K562 (cell line): Measurements from ENCODE around the gene FAM187B. TPM values are rescaled to one million over a fixed set of nuclear protein-coding genes. Genes with fewer than 3 reads are reported as not detected.
A peak's percentile ranks its signal among the peaks of the same experiment; 100 is the strongest.

ENCODE experiments used
- BDP1 ChIP-seq: IDR thresholded peaks from 3 replicates; pipeline ENCODE4 v1.6.1; 2011; ENCODE audit not compliant: insufficient read length, insufficient read depth
- CEBPZ ChIP-seq: fragments of 150-350 bp; IDR thresholded peaks from 2 replicates; pipeline ENCODE4 v1.6.1; 2014; ENCODE audit warnings: low read depth, mild to moderate bottlenecking, low read length, borderline replicate concordance
- FOXP1 ChIP-seq: sonication (generic); formaldehyde crosslinking; IDR thresholded peaks from 2 replicates; pipeline ENCODE4 v1.8.0; 2022; ENCODE audit warnings: mild to moderate bottlenecking, missing genetic modification reagents
- HDAC2 ChIP-seq: fragments of 450-650 bp; IDR thresholded peaks from 2 replicates; pipeline ENCODE4 v1.6.1; 2016; ENCODE audit warnings: mild to moderate bottlenecking
- HEY1 ChIP-seq: fragments of 250-450 bp; sonication (Bioruptor Pico); IDR thresholded peaks from 2 replicates; pipeline ENCODE4 v1.5.0; 2020; ENCODE audit warnings: mild to moderate bottlenecking, moderate library complexity, borderline replicate concordance
- HLTF ChIP-seq: fragments of 450-650 bp; IDR thresholded peaks from 2 replicates; pipeline ENCODE4 v1.6.1; 2016
- NFIX ChIP-seq: fragments of 250-450 bp; sonication (Bioruptor Pico); IDR thresholded peaks from 2 replicates; pipeline ENCODE4 v1.4.0; 2020; ENCODE audit warnings: low read depth, mild to moderate bottlenecking, moderate library complexity
- SNAPC5 ChIP-seq: fragments of 250-450 bp; sonication (Bioruptor Pico); IDR thresholded peaks from 2 replicates; pipeline ENCODE4 v1.8.0; 2021; ENCODE audit warnings: moderate library complexity, mild to moderate bottlenecking, inconsistent platforms
- ZNF263 ChIP-seq: sonication (generic); formaldehyde crosslinking; IDR thresholded peaks from 2 replicates; pipeline ENCODE4 v1.8.0; 2022; ENCODE audit warnings: mild to moderate bottlenecking, missing genetic modification reagents, borderline replicate concordance
- ZNF449 ChIP-seq: fragments of 250-450 bp; sonication (Bioruptor Pico); IDR thresholded peaks from 2 replicates; pipeline ENCODE4 v1.8.0; 2022; ENCODE audit warnings: moderate library complexity, mild to moderate bottlenecking, inconsistent platforms
- ZNF589 ChIP-seq: fragments of 200-800 bp; sonication (Bioruptor generic); IDR thresholded peaks from 2 replicates; pipeline ENCODE4 v1.6.1; 2016; ENCODE audit warnings: low read depth, missing genetic modification characterization, missing compliant biosample characterization
- polyA plus RNA-seq, 8 experiments: library from polyadenylated mRNA; depleted of rRNA in 4 of 8; stranded (reverse) in 5 of 8; unstranded in 3 of 8; fragments of >200 nt; fragmentation: Nextera tagmentation in 2 of 8; fragmentation: Illumina TruSeq in 1 of 8; extraction: Ambion mirVana in 2 of 8; extraction: Trizol in 1 of 8; gene quantifications; 2 replicates each; pipeline versions ENCODE4 v1.2.1 to v1.2.3, GENCODE V29; 2011 to 2014; ENCODE audit warnings: inconsistent platforms in 1 of 8, missing spikeins in 1 of 8
- total RNA-seq, 7 experiments: library from RNA; depleted of rRNA in 6 of 7; stranded (reverse); fragments of >200 nt in 6 of 7; fragmentation: Illumina TruSeq in 2 of 7; extraction: Trizol in 2 of 7; gene quantifications; 2 replicates each; pipeline versions ENCODE4 v1.2.1 to v1.2.3, GENCODE V29; 2011 to 2021; ENCODE audit warnings: low replicate concordance in 1 of 7
- TF ChIP-seq, protein P1 (sequence below): fragments of 450-650 bp; IDR thresholded peaks from 2 replicates; pipeline ENCODE4 v1.6.1; 2016; ENCODE audit warnings: antibody characterized with exemption
- TF ChIP-seq, protein P2 (sequence below): fragments of 250-450 bp; sonication (Bioruptor Pico); IDR thresholded peaks from 2 replicates; pipeline ENCODE4 v1.5.0; 2020; ENCODE audit warnings: mild to moderate bottlenecking, borderline replicate concordance

The FAM187B gene
- total and polyA plus RNA-seq, 9 of the 15 experiments (the other 6 are each of a cell fraction or from before 2014, with no cell fraction given): 0.04 to 0.09 TPM; not detected in 7

GRCh38 chr19:35204799-35205732 is 23.5 kb downstream of the FAM187B start (continued):
- TF ChIP-seq CEBPZ (no peak), FOXP1 (CRISPR knock-in tag) (0 out of 2 replicates have a peak, but pooled peaks have one; percentile 39), HLTF (peak; percentile 56; the same call in 1 of the 2 replicates), ZNF263 (CRISPR knock-in tag) (no peak; the same call in 1 of the 2 replicates), SNAPC5 (CRISPR knock-in tag) (no peak), BDP1 (no peak), HDAC2 (peak; percentile 89), ZNF449 (CRISPR knock-in tag) (peak; percentile 95), NFIX (CRISPR knock-in tag) (peak; percentile 40; the same call in 1 of the 2 replicates), HEY1 (CRISPR knock-in tag) (peak; percentile 82; the same call in 1 of the 2 replicates), ZNF589 (CRISPR knock-in tag) (peak; percentile 99)
- TF ChIP-seq, protein P1, sequence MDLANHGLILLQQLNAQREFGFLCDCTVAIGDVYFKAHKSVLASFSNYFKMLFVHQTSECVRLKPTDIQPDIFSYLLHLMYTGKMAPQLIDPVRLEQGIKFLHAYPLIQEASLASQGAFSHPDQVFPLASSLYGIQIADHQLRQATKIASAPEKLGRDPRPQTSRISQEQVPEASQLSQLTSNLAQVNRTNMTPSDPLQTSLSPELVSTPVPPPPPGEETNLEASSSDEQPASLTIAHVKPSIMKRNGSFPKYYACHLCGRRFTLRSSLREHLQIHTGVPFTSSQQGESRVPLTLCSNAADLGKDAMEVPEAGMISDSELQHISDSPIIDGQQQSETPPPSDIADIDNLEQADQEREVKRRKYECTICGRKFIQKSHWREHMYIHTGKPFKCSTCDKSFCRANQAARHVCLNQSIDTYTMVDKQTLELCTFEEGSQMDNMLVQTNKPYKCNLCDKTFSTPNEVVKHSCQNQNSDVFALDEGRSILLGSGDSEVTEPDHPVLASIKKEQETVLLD: peak; percentile 63; the same call in 1 of the 2 replicates
- TF ChIP-seq, protein P2, sequence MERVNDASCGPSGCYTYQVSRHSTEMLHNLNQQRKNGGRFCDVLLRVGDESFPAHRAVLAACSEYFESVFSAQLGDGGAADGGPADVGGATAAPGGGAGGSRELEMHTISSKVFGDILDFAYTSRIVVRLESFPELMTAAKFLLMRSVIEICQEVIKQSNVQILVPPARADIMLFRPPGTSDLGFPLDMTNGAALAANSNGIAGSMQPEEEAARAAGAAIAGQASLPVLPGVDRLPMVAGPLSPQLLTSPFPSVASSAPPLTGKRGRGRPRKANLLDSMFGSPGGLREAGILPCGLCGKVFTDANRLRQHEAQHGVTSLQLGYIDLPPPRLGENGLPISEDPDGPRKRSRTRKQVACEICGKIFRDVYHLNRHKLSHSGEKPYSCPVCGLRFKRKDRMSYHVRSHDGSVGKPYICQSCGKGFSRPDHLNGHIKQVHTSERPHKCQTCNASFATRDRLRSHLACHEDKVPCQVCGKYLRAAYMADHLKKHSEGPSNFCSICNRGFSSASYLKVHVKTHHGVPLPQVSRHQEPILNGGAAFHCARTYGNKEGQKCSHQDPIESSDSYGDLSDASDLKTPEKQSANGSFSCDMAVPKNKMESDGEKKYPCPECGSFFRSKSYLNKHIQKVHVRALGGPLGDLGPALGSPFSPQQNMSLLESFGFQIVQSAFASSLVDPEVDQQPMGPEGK: peak; percentile 97
